GM21717 (cell line): Measurements from ENCODE around the gene WASHC1.
"Not testable (repeated sequence)": the region's sequence is repeated elsewhere in the genome, so short reads cannot be mapped to it uniquely, and the experiment has no call there.

Source experiments
- ATAC-seq: cut with Tn5 transposase; IDR thresholded peaks from one replicate; pipeline ENCODE4 v1.9.1; 2021; ENCODE audit warnings: mild to moderate bottlenecking, moderate library complexity; ENCODE audit not compliant: unreplicated experiment

Gene WASHC1

DNA sequence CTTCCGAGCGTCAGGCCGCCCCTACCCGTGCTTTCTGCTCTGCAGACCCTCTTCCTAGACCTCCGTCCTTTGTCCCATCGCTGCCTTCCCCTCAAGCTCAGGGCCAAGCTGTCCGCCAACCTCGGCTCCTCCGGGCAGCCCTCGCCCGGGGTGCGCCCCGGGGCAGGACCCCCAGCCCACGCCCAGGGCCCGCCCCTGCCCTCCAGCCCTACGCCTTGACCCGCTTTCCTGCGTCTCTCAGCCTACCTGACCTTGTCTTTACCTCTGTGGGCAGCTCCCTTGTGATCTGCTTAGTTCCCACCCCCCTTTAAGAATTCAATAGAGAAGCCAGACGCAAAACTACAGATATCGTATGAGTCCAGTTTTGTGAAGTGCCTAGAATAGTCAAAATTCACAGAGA is at the start of gene WASHC1:
Gene WASHC1, minus strand, starts transcription at position 101 of the 400 bp plus-strand sequence. CDS start 4,457 bp downstream, outside the sequence.
- ATAC-seq: not testable (repeated sequence)

GRCh38 chr9:78333-78732 is 49.1 kb upstream of the WASHC1 start:
- not testable (repeated sequence) for ATAC-seq

GRCh38 chr9:76389-76788 is 47.1 kb upstream of the WASHC1 start:
- ATAC-seq: not testable (repeated sequence)

- not testable (repeated sequence) for ATAC-seq
These were observed 44.8 kb upstream of the WASHC1 start for GRCh38 chr9:73900-74525.

DNA sequence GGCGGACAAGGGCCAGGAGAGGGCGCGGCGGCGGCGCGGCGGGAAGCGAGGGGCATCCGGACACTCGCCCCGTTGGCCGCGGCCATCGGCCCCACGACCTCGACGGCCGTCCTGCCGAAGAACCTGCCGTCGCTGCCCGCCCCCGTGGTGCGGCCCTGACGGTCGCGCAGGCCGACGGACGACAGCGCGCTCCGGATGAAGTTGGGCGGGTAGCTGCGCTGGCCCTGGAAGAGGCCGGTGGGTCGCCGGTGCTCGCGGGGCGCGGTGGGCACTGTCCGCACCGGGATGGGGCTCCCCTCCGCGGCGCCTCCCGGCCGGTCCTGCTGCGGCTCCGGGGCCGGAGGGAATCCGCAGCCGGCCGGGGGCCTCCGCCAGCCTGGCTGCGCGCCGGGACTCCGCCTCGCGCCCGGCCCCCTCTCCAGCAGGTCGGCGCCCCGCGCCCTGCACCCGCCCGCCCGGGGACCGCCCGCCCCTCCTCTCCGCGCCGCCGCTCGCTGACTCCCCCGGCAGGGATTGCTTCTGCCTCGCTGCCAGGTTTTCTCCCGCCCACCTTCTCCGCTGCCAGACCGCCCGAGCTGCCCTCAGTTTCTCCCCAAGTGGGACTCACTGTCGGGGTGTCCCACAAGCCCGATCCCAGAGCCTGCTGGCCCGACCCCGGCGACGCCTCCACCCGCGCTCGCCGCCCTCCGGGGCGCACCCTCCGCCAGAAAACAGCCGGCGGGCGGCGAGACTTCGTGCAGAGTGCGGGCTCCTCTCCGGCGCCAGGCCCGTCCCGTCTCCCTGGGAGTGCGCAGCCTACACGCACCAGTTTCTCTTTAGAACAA is 44.0 kb upstream of the WASHC1 start:
- ATAC-seq: not testable (repeated sequence)

- ATAC-seq: not testable (repeated sequence)
These were observed 33.9 kb upstream of the WASHC1 start for GRCh38 chr9:63031-63629.

GRCh38 chr9:52678-53077 is 23.4 kb upstream of the WASHC1 start:
- not testable (repeated sequence) for ATAC-seq

DNA sequence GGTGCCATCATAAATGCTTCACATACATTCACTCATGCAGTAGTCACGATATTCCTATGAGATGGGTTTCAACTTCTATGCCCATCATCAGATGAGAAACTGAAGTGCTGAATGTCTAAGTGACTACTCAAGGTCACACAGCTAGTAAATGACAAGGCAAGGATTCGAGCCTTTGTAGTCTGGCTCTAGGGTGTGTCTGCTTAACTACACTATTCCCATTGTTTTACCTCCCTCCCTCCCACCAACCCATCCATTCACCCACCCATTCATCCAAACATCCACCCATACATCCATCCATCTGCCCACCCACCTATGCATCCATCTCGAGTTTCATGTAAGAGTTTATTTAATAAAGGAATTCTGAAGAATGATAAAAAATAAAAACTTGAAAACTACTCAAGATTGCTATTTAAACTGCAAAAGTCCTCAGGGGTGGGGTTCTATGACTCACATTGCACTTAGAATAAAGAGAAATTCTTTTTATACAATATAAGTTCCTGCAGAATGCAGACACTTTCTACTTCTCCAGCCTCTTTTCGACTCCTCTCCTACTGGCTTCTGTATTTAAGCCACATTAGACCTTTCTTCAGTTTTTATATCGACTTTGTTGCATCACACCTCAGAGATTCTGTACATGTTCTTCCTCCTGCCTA is 19.1 kb upstream of the WASHC1 start:
- ATAC-seq: not testable (repeated sequence)

GRCh38 chr9:46639-47271 is 17.5 kb upstream of the WASHC1 start:
- ATAC-seq: not testable (repeated sequence)

GRCh38 chr9:46164-46563 is 16.9 kb upstream of the WASHC1 start:
- not testable (repeated sequence) for ATAC-seq

- not testable (repeated sequence) for ATAC-seq
These were observed 16.1 kb upstream of the WASHC1 start for GRCh38 chr9:45180-45878.

- not testable (repeated sequence) for ATAC-seq
These were observed 15.2 kb upstream of the WASHC1 start for GRCh38 chr9:44416-44815.

DNA sequence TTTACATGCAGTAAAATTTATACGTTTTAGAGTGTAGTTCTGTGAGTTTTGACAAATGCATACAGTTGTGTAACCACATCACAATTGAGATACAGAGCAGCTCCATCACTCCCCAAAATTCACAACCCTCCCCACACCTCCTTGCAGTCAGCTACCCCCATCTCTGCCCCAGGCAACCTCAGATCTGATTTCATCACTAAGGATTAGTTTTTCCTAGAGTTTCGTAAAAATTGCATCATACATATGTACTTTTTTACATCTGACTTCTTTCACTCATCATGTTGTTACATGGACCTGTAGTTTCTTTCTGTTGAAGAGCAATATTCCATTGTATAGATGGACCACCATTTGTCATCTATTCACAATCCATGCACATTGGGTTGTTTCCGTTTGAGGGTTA is 14.4 kb upstream of the WASHC1 start:
- not testable (repeated sequence) for ATAC-seq

DNA sequence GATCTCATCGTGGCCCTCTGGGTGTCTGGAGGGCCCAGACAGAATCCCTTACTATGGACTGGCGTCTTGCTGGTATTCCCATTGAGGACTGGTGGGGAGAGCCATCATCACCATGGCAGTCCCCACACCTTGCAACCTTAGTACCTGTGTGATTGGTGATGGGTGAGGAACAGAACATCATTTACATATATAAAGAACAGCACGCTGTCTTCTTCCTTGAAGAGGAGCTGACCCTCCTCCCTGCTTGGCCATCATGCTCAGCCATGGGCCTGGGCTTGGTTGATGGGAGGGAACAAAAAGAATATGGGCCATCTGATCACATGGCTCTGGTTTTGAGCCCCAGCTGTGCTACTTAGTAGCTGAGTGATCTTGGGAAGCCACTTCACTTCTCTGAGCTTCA is 13.9 kb upstream of the WASHC1 start:
- ATAC-seq: not testable (repeated sequence)

DNA sequence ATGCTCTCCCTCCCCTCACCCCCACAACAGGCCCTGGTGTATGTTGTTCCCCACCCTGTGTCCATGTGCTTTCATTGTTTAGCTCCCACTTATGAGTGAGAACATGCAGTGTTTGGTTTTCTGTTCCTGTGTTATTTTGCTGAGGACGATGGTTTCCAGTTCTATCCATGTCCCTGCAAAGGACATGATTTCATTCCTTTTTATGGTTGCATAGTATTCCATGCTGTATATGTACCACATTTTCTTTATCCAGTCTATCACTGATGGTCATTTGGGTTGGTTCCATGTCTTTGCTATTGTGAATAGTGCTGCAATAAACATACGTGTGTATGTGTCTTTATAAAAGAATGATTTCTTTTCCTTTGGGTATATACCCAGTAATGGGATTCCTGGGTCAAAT is 12.6 kb upstream of the WASHC1 start:
- not testable (repeated sequence) for ATAC-seq

- ATAC-seq: not testable (repeated sequence)
These were observed 12.0 kb upstream of the WASHC1 start for GRCh38 chr9:41261-41676.

DNA sequence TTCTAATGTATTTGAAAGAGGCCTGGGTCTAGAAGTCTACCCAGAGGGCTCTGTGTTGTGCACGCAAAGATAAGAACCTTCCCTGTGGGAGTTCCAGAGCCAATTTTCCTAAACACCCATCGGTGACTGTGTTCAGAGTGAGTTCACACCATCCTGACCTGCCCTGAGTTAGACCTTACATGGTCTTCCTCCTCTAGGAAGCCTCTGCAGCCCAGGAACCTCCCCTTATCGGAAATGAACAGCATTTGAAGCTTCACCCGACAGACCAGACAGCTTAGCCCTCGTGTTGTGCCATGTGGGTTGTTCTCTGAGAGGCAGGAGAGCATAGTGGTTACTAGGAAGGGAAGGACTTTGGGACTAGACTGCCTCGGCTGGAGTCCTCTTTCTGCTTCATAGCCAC is 3.1 kb upstream of the WASHC1 start:
- not testable (repeated sequence) for ATAC-seq

GRCh38 chr9:28775-29174 is 481 bp downstream of the WASHC1 start:
- not testable (repeated sequence) for ATAC-seq

DNA sequence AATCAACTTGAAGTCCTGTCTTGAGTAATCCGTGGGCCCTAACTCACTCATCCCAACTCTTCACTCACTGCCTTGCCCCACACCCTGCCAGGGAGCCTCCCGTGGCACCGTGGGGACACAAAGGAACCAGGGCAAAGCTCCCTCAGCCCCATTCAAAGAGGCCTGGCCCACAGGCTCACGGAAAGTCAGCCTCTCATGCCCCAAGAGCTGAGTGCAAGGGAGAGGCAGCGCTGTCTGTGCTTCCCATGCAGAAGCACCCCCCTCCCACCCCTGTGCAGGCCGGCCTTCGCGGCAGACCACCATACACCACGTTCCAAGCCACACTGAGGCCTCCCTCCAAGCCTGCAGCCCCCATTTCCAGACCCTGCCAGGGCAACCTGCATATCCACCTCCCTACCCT is 7.6 kb downstream of the WASHC1 start:
- not testable (repeated sequence) for ATAC-seq

- ATAC-seq: not testable (repeated sequence)
These were observed 12.4 kb downstream of the WASHC1 start for GRCh38 chr9:16875-17274.
